GM21423 (cell line): ENCODE measurements around the gene FGFBP3.

Experiments
- ATAC-seq: cut with Tn5 transposase; IDR thresholded peaks from one replicate; pipeline ENCODE4 v1.9.1; 2021; ENCODE audit warnings: mild to moderate bottlenecking, moderate library complexity; ENCODE audit not compliant: unreplicated experiment

Gene FGFBP3

GRCh38 chr10:91860885-91861284 lies 48.4 kb downstream of the FGFBP3 start:
- ATAC-seq, result no peak

GRCh38 chr10:91856637-91857036 lies 52.6 kb downstream of the FGFBP3 start:
- no peak for ATAC-seq
